GM10248 (cell line): ENCODE results near the gene PLPPR2.

Experiments
- CTCF ChIA-PET: fragments of 300-600 bp; sonication (Branson Sonifier 250); formaldehyde crosslinking; extraction: SDS; loops from one replicate; lab custom pipeline; 2021; ENCODE audit warnings: antibody characterized with exemption; lab: Yijun Ruan, JAX
- POLR2A ChIA-PET: fragments of 350-650 bp; sonication (Branson Sonifier 250); formaldehyde crosslinking; extraction: SDS; loops from one replicate; lab custom pipeline; 2020; ENCODE audit warnings: antibody characterized with exemption; lab: Yijun Ruan, JAX
- DNase-seq: peaks from one replicate; pipeline ENCODE4 v3.0.0; 2012; ENCODE audit errors: extremely low spot score
- CTCF ChIP-seq: IDR thresholded peaks from 2 replicates; pipeline ENCODE4 v1.5.1; 2012; ENCODE audit warnings: mild to moderate bottlenecking, low read depth; ENCODE audit errors: extremely low read depth, missing control alignments, control extremely low read depth

Gene PLPPR2

GRCh38 chr19:11390933-11391680 lies 35.9 kb downstream of the PLPPR2 start:
- POLR2A ChIA-PET, result interaction anchor here (0.5 kb wide), 1 partner anchor 179 kb away, joined by 3 read pairs; no protein-coding TSS in a partner anchor
- no peak for TF ChIP-seq CTCF

GRCh38 chr19:11397089-11397610 lies 41.9 kb downstream of the PLPPR2 start:
- POLR2A ChIA-PET, result no interaction called here
- DNase-seq, result peak; percentile 10
- no peak for TF ChIP-seq CTCF
- CTCF ChIA-PET, result no interaction called here

More at GRCh38 chr19:11390933-11391680, 35.9 kb downstream of the PLPPR2 start:
- DNase-seq, result no peak
- CTCF ChIA-PET, result interaction anchor here (1.0 to 3.6 kb wide), 5 partner anchors 9 to 44 kb away, joined by 3 to 22 read pairs (median 5); partner anchors contain the start of genes ODAD3 and RGL3

- ChIA-PET CTCF (interaction anchor here (1.5 to 2.8 kb wide), 2 partner anchors 9 to 18 kb away, joined by 5 to 12 read pairs; no protein-coding TSS in a partner anchor), POLR2A (no interaction called here)
- peak; percentile 15 for DNase-seq
- TF ChIP-seq CTCF, result no peak
These were observed 44.4 kb downstream of the PLPPR2 start for GRCh38 chr19:11399667-11400066.

- DNase-seq, result no peak
- no peak for TF ChIP-seq CTCF
- POLR2A ChIA-PET, result interaction anchor here (0.6 kb wide), 1 partner anchor 530 kb away, joined by 3 read pairs; no protein-coding TSS in a partner anchor
- CTCF ChIA-PET, result interaction anchor here (1.2 to 1.5 kb wide), 3 partner anchors 10 to 15 kb away, joined by 3 to 5 read pairs (median 4); no protein-coding TSS in a partner anchor
These were observed 45.6 kb downstream of the PLPPR2 start for GRCh38 chr19:11400798-11401197.

- CTCF ChIA-PET, result interaction anchor here (1.2 to 2.9 kb wide), 3 partner anchors 9 to 21 kb away, joined by 3 to 10 read pairs (median 4); no protein-coding TSS in a partner anchor
- no peak for TF ChIP-seq CTCF
- no peak for DNase-seq
- POLR2A ChIA-PET, result interaction anchor here (0.6 kb wide), 1 partner anchor 33 kb away, joined by 3 read pairs; the partner anchor contains the start of gene ODAD3
These were observed 46.7 kb downstream of the PLPPR2 start for GRCh38 chr19:11401808-11402543.

GRCh38 chr19:11404588-11405222 lies 49.5 kb downstream of the PLPPR2 start:
- CTCF ChIA-PET, result interaction anchor here (1.2 to 2.2 kb wide), 2 partner anchors 22 to 24 kb away, joined by 4 to 8 read pairs; no protein-coding TSS in a partner anchor
- POLR2A ChIA-PET, result no interaction called here
- no peak for TF ChIP-seq CTCF

More at GRCh38 chr19:11404588-11405222, 49.5 kb downstream of the PLPPR2 start:
- DNase-seq, result no peak
